BJ (cell line): Measurements from ENCODE around the gene THSD7B. TPM values are rescaled to one million over a fixed set of nuclear protein-coding genes. Genes with fewer than 3 reads are reported as not detected.

Experiments
- CTCF ChIA-PET: fragments of 350-600 bp; formaldehyde crosslinking; extraction: SDS; loops from one replicate; lab custom pipeline; 2021; ENCODE audit warnings: antibody characterized with exemption, inconsistent platforms; lab: Yijun Ruan, JAX
- POLR2A ChIA-PET: fragments of 300-600 bp; sonication (Branson Sonifier 250); formaldehyde crosslinking; extraction: SDS; loops from one replicate; lab custom pipeline; 2021; ENCODE audit warnings: antibody characterized with exemption; lab: Charles Lee
- DNase-seq: peaks from one replicate; pipeline ENCODE4 v3.0.0-alpha.2; 2011; ENCODE audit warnings: low read depth
- H3K27me3 ChIP-seq: 2 replicates; pipeline ENCODE4 v1.6.0; 2011; ENCODE audit warnings: low read length; ENCODE audit not compliant: control insufficient read depth, insufficient read depth
- H3K36me3 ChIP-seq: 2 replicates; pipeline ENCODE4 v1.5.1; 2011; ENCODE audit warnings: low read length; ENCODE audit not compliant: control insufficient read depth, insufficient read depth
- H3K4me3 ChIP-seq: 2 replicates; pipeline ENCODE4 v1.5.1; 2011; ENCODE audit warnings: low read depth, mild to moderate bottlenecking, control low read depth, low read length
- CTCF ChIP-seq: IDR thresholded peaks from 2 replicates; pipeline ENCODE4 v1.5.1; 2011; ENCODE audit warnings: low read depth, mild to moderate bottlenecking, control low read depth, inconsistent platforms, low read length, moderate library complexity; ENCODE audit not compliant: insufficient read depth
- polyA plus RNA-seq: library from polyadenylated mRNA; depleted of rRNA; stranded (reverse); fragments of >200 nt; gene quantifications from 2 replicates; pipeline ENCODE4 v1.2.3, GENCODE V29; 2011

Gene THSD7B
- polyA plus RNA-seq, 1 experiment: 0.13 TPM

- ChIA-PET CTCF (no interaction called here), POLR2A (no interaction called here)
- H3K27me3 ChIP-seq: no peaks in the 10 kb centered on the region
Measured at GRCh38 chr2:137020452-137021196, 255.3 kb downstream of the THSD7B start.

GRCh38 chr2:137021763-137022162, 256.4 kb downstream of the THSD7B start:
- Histone ChIP-seq H3K4me3 (no peak overlapping the region), H3K36me3 (no peaks in the 10 kb centered on the region), H3K27me3 (no peaks in the 10 kb centered on the region)
- ChIA-PET CTCF (no interaction called here), POLR2A (no interaction called here)
- no peak for DNase-seq
- TF ChIP-seq CTCF: no peak

More at GRCh38 chr2:137020452-137021196, 255.3 kb downstream of the THSD7B start:
- DNase-seq: no peak
- no peaks in the 10 kb centered on the region for H3K36me3 ChIP-seq
- TF ChIP-seq CTCF: no peak
- H3K4me3 ChIP-seq: no peak overlapping the region

DNA sequence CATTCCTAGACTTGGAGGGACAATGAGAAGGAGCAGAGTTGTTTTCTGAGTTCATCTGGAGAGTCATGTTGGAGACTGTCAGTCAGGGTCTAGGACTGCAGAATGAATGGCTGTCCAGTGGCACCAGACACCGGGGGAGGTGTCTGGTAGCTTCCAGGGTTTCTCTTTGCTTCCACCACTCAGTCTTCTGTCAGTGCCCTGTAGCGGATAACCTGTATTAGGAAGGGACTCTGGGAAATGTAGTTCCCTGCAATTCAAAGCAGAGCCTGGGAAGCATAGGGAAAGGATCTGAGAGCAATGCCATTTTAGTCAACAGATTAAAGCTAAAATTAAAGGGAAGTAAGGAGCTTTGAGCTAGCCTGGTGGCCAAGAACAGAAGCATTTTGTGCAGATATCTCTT, 257.9 kb downstream of the THSD7B start:
- Histone ChIP-seq H3K4me3 (no peak overlapping the region), H3K36me3 (no peaks in the 10 kb centered on the region), H3K27me3 (no peaks in the 10 kb centered on the region)
- no peak for TF ChIP-seq CTCF
- ChIA-PET CTCF (no interaction called here), POLR2A (no interaction called here)
- DNase-seq: no peak

- Histone ChIP-seq H3K36me3 (no peaks in the 10 kb centered on the region), H3K4me3 (no peak overlapping the region), H3K27me3 (no peaks in the 10 kb centered on the region)
- DNase-seq: no peak
- CTCF ChIA-PET: no interaction called here
- POLR2A ChIA-PET: no interaction called here
- TF ChIP-seq CTCF: no peak
Measured at GRCh38 chr2:137031731-137032130, 266.4 kb downstream of the THSD7B start.

DNA sequence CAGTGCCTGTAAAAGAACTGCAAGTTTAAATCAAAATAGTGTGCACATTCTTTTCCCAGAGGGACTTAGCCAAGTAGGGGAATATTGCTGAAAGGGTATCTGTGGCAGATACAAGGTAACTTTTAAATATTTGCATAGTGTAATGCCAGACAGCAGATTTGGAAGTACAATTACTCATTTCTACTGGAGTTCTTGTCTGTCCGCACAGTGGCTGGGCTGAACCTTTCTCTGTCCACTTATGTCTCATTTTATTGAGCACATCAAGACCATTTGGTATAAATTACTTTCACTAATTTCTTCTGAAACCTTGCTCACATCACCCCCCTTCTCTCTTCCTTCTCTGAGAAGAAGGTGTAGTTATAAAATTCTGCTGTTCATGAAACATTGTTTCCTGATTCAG, 271.3 kb downstream of the THSD7B start:
- Histone ChIP-seq H3K36me3 (no peaks in the 10 kb centered on the region), H3K27me3 (no peaks in the 10 kb centered on the region), H3K4me3 (no peak overlapping the region)
- no peak for TF ChIP-seq CTCF
- DNase-seq: no peak
- ChIA-PET POLR2A (no interaction called here), CTCF (no interaction called here)
